Sciatic nerve (tissue), 2 donors: ENCODE data around the gene GOLGA6L7. TPM values are rescaled to one million over a fixed set of nuclear protein-coding genes. Genes with fewer than 3 reads are reported as not detected.
"Not testable (repeated sequence)": the region's sequence is repeated elsewhere in the genome, so short reads cannot be mapped to it uniquely, and the experiment has no call there.

Experiments used
- ATAC-seq: fragments of 200-7000 bp; cut with Tn5 transposase; one replicate; pipeline ENCODE4 v1.9.1; 2020; ENCODE audit warnings: mild to moderate bottlenecking, moderate library complexity
- DNase-seq: peaks from one replicate; pipeline ENCODE4 v3.0.0-alpha.2; 2020; ENCODE audit warnings: low spot score
- intact Hi-C: fragments of 100-400 bp; cut with DNase I; formaldehyde crosslinking; loops from one replicate; pipeline ENCODE4 v1.14.2; 2022
- total RNA-seq: library from RNA; stranded (reverse); fragmentation: NEBNext Ultra II Directional; extraction: Animal tissue kit (Norgen Biotek cat#: 25700); gene quantifications from one replicate; pipeline ENCODE4 v1.2.1, GENCODE V29; 2021
- donor health status: DM: no; HTN: no; CAD: no.
- donor health status: DM: no; HTN: no; CAD: no.

The GOLGA6L7 gene
- total RNA-seq, 1 donor from 2014 or later, result not detected

- ATAC-seq (no peak), DNase-seq (no peak)
- intact Hi-C loops, result no loop called here
Measured at GRCh38 chr15:28885630-28886430, 37.4 kb upstream of the GOLGA6L7 start, which contains the start of gene APBA2. APBA2 (plus strand) TSS chr15:28885974; CDS start chr15:29053885, 167,911 bp downstream.

GRCh38 chr15:28885128-28885629, 36.7 kb upstream of the GOLGA6L7 start:
- DNase-seq (no peak), ATAC-seq (no peak)
- intact Hi-C loops, result no loop called here

- ATAC-seq (no peak), DNase-seq (no peak)
- intact Hi-C loops, result no loop called here
Measured at GRCh38 chr15:28884151-28884940, 35.9 kb upstream of the GOLGA6L7 start.

GRCh38 chr15:28881600-28881999, 33.2 kb upstream of the GOLGA6L7 start:
- no peak for ATAC-seq
- DNase-seq, result no peak
- intact Hi-C loops, result no loop called here

- ATAC-seq, result no peak
Measured at GRCh38 chr15:28881170-28881569, 32.7 kb upstream of the GOLGA6L7 start.

GRCh38 chr15:28880680-28881079, 32.2 kb upstream of the GOLGA6L7 start:
- intact Hi-C loops, result no loop called here
- DNase-seq (no peak), ATAC-seq (no peak)

More at GRCh38 chr15:28881170-28881569, 32.7 kb upstream of the GOLGA6L7 start:
- DNase-seq, result no peak
- intact Hi-C loops, result no loop called here

GRCh38 chr15:28879551-28879950, 31.1 kb upstream of the GOLGA6L7 start:
- no peak for ATAC-seq
- intact Hi-C loops, result no loop called here
- DNase-seq, result no peak

GRCh38 chr15:28878209-28878608, 29.8 kb upstream of the GOLGA6L7 start:
- intact Hi-C loops, result no loop called here
- no peak for DNase-seq
- ATAC-seq, result no peak

GRCh38 chr15:28876845-28877185, 28.4 kb upstream of the GOLGA6L7 start:
- intact Hi-C loops, result no loop called here
- DNase-seq (no peak), ATAC-seq (no peak)

GRCh38 chr15:28876131-28876844, 27.8 kb upstream of the GOLGA6L7 start:
- intact Hi-C loops, result no loop called here
- ATAC-seq, result no peak
- DNase-seq, result no peak

GRCh38 chr15:28875461-28876000, 27.1 kb upstream of the GOLGA6L7 start:
- no peak for ATAC-seq
- DNase-seq, result no peak
- intact Hi-C loops, result no loop called here

- ATAC-seq (no peak), DNase-seq (no peak)
- intact Hi-C loops, result no loop called here
Measured at GRCh38 chr15:28873585-28874190, 25.2 kb upstream of the GOLGA6L7 start.

GRCh38 chr15:28873006-28873405, 24.6 kb upstream of the GOLGA6L7 start:
- intact Hi-C loops, result no loop called here
- DNase-seq, result no peak
- ATAC-seq, result no peak

- intact Hi-C loops, result no loop called here
- ATAC-seq (no peak), DNase-seq (no peak)
Measured at GRCh38 chr15:28871168-28871567, 22.7 kb upstream of the GOLGA6L7 start.

- intact Hi-C loops, result no loop called here
Measured at GRCh38 chr15:28868744-28869345, 20.4 kb upstream of the GOLGA6L7 start.

GRCh38 chr15:28861589-28862293, 13.3 kb upstream of the GOLGA6L7 start:
- peak; percentile 51 for ATAC-seq
- intact Hi-C loops, DNase-seq: not testable (repeated sequence)

More at GRCh38 chr15:28868744-28869345, 20.4 kb upstream of the GOLGA6L7 start:
- ATAC-seq, result no peak
- DNase-seq, result no peak

GRCh38 chr15:28861031-28861534, 12.6 kb upstream of the GOLGA6L7 start:
- DNase-seq (peak; percentile 62), ATAC-seq (peak; percentile 96)
- intact Hi-C loops, result no loop called here
